HepG2 (cell line): ENCODE data around the gene CYP21A2. TPM values are rescaled to one million over a fixed set of nuclear protein-coding genes. Genes with fewer than 3 reads are reported as not detected.
A peak's percentile ranks its signal among the peaks of the same experiment; 100 is the strongest.

Experiments
- ERF ChIP-seq: IDR thresholded peaks from 2 replicates; pipeline ENCODE4 v1.6.1; 2018; ENCODE audit warnings: missing biosample characterization, missing genetic modification reagents
- FOXA1 ChIP-seq, 2 experiments: fragments of 450-650 bp in 1 of 2; sonication (generic) in 1 of 2; formaldehyde crosslinking in 1 of 2; IDR thresholded peaks; 2 replicates each; pipeline versions ENCODE4 v1.4.0 to v1.6.1; 2016 to 2020; ENCODE audit warnings: missing genetic modification reagents in 1 of 2
- GATA4 ChIP-seq: sonication (generic); IDR thresholded peaks from 2 replicates; pipeline ENCODE4 v1.6.1; 2016; ENCODE audit warnings: antibody characterized with exemption, low read depth, borderline replicate concordance
- HMG20B ChIP-seq: conservative IDR thresholded peaks from 2 replicates; pipeline ENCODE4 v1.6.1; 2016; ENCODE audit warnings: missing genetic modification reagents, missing compliant biosample characterization
- HOXA9 ChIP-seq: sonication (generic); formaldehyde crosslinking; IDR thresholded peaks from 2 replicates; pipeline ENCODE4 v1.8.1; 2022; ENCODE audit warnings: missing genetic modification reagents, mild to moderate bottlenecking, moderate library complexity, borderline replicate concordance
- ISL2 ChIP-seq: sonication (generic); formaldehyde crosslinking; IDR thresholded peaks from 2 replicates; pipeline ENCODE4 v1.5.0; 2020; ENCODE audit warnings: missing genetic modification reagents
- PPARG ChIP-seq: conservative IDR thresholded peaks from 2 replicates; pipeline ENCODE4 v1.6.1; 2016; ENCODE audit warnings: missing biosample characterization, missing genetic modification reagents
- RBM22 ChIP-seq: fragments of 200-400 bp; formaldehyde crosslinking; optimal IDR thresholded peaks from 2 replicates; pipeline ENCODE3; 2017; ENCODE audit warnings: mild to moderate bottlenecking, low read length, moderate library complexity
- SOX5 ChIP-seq: IDR thresholded peaks from 2 replicates; pipeline ENCODE4 v1.6.1; 2016; ENCODE audit warnings: borderline replicate concordance
- SOX6 ChIP-seq, 2 experiments: fragments of 450-650 bp in 1 of 2; sonication (generic) in 1 of 2; formaldehyde crosslinking in 1 of 2; IDR thresholded peaks; 2 replicates each; pipeline versions ENCODE4 v1.4.0 to v1.6.1; 2017 to 2020; ENCODE audit warnings: antibody characterized with exemption in 1 of 2, mild to moderate bottlenecking in 1 of 2, missing genetic modification reagents in 1 of 2
- SP2 ChIP-seq: sonication (generic); formaldehyde crosslinking; IDR thresholded peaks from 2 replicates; pipeline ENCODE4 v1.5.1; 2020; ENCODE audit warnings: mild to moderate bottlenecking, missing genetic modification reagents
- SRF ChIP-seq: IDR thresholded peaks from 2 replicates; pipeline ENCODE4 v1.6.1; 2011; ENCODE audit warnings: mild to moderate bottlenecking, low read depth, low read length, moderate library complexity
- SRSF1 ChIP-seq: fragments of 200-400 bp; formaldehyde crosslinking; optimal IDR thresholded peaks from 2 replicates; pipeline ENCODE3; 2017; ENCODE audit warnings: mild to moderate bottlenecking, low read depth, low read length, moderate library complexity
- SRY ChIP-seq: sonication (generic); formaldehyde crosslinking; IDR thresholded peaks from 2 replicates; pipeline ENCODE4 v1.8.0; 2022; ENCODE audit warnings: mild to moderate bottlenecking, missing genetic modification reagents
- XBP1 ChIP-seq: sonication (generic); formaldehyde crosslinking; IDR thresholded peaks from 2 replicates; pipeline ENCODE4 v1.5.0; 2020; ENCODE audit warnings: missing genetic modification reagents
- ZBTB7B ChIP-seq: sonication (generic); formaldehyde crosslinking; IDR thresholded peaks from 2 replicates; pipeline ENCODE4 v1.4.0; 2020; ENCODE audit warnings: missing genetic modification reagents
- ZFP36L2 ChIP-seq: sonication (generic); formaldehyde crosslinking; IDR thresholded peaks from 2 replicates; pipeline ENCODE4 v1.4.0; 2020; ENCODE audit warnings: missing genetic modification reagents
- ZFP62 ChIP-seq: sonication (generic); formaldehyde crosslinking; IDR thresholded peaks from 2 replicates; pipeline ENCODE4 v1.4.0; 2020; ENCODE audit warnings: missing genetic modification reagents
- ZMYM2 ChIP-seq: sonication (generic); formaldehyde crosslinking; IDR thresholded peaks from 2 replicates; pipeline ENCODE4 v1.8.0; 2022; ENCODE audit warnings: mild to moderate bottlenecking, missing genetic modification reagents
- ZNF17 ChIP-seq: sonication (generic); formaldehyde crosslinking; IDR thresholded peaks from 2 replicates; pipeline ENCODE4 v1.5.0; 2020; ENCODE audit warnings: mild to moderate bottlenecking, missing genetic modification reagents
- ZNF251 ChIP-seq: sonication (generic); formaldehyde crosslinking; IDR thresholded peaks from 2 replicates; pipeline ENCODE4 v1.9.0; 2021; ENCODE audit warnings: mild to moderate bottlenecking, missing genetic modification reagents
- ZNF33A ChIP-seq: sonication (generic); formaldehyde crosslinking; IDR thresholded peaks from 2 replicates; pipeline ENCODE4 v1.5.1; 2020; ENCODE audit warnings: missing genetic modification reagents, mild to moderate bottlenecking, moderate library complexity, borderline replicate concordance
- ZNF468 ChIP-seq: sonication (generic); formaldehyde crosslinking; IDR thresholded peaks from 2 replicates; pipeline ENCODE4 v1.8.0; 2022; ENCODE audit warnings: mild to moderate bottlenecking, moderate library complexity, missing genetic modification reagents
- ZNF543 ChIP-seq: sonication (generic); formaldehyde crosslinking; IDR thresholded peaks from 2 replicates; pipeline ENCODE4 v1.4.0; 2020; ENCODE audit warnings: mild to moderate bottlenecking, missing genetic modification reagents
- ZNF607 ChIP-seq: sonication (generic); formaldehyde crosslinking; IDR thresholded peaks from 2 replicates; pipeline ENCODE4 v1.5.1; 2020; ENCODE audit warnings: missing genetic modification reagents, mild to moderate bottlenecking, borderline replicate concordance
- ZNF615 ChIP-seq: sonication (generic); formaldehyde crosslinking; IDR thresholded peaks from 2 replicates; pipeline ENCODE4 v1.5.0; 2020; ENCODE audit warnings: mild to moderate bottlenecking, missing genetic modification reagents, borderline replicate concordance
- ZNF768 ChIP-seq: sonication (generic); formaldehyde crosslinking; IDR thresholded peaks from 2 replicates; pipeline ENCODE4 v1.4.0; 2020; ENCODE audit warnings: missing genetic modification reagents
- ZNF782 ChIP-seq: sonication (generic); formaldehyde crosslinking; IDR thresholded peaks from 2 replicates; pipeline ENCODE4 v1.4.0; 2020; ENCODE audit warnings: missing genetic modification reagents, mild to moderate bottlenecking, borderline replicate concordance
- ZSCAN31 ChIP-seq: sonication (generic); formaldehyde crosslinking; IDR thresholded peaks from 2 replicates; pipeline ENCODE4 v1.5.0; 2020; ENCODE audit warnings: low read depth, mild to moderate bottlenecking, missing genetic modification reagents
- polyA plus RNA-seq, 8 experiments: library from polyadenylated mRNA; depleted of rRNA in 3 of 8; stranded (reverse) in 7 of 8; unstranded in 1 of 8; fragments of >200 nt; fragmentation: Illumina TruSeq in 4 of 8; extraction: Trizol in 4 of 8; gene quantifications; 2 replicates each; pipeline versions ENCODE4 v1.2.1 to v1.2.3, GENCODE V29; 2011 to 2016; ENCODE audit warnings: low read depth in 4 of 8, missing spikeins in 1 of 8, mixed read lengths in 1 of 8; ENCODE audit not compliant: insufficient read depth in 1 of 8
- total RNA-seq, 5 experiments: library from RNA; depleted of rRNA; stranded (reverse); fragments of >200 nt; fragmentation: Illumina TruSeq; extraction: Trizol; gene quantifications; 2 replicates each; pipeline ENCODE4 v1.2.3, GENCODE V29; 2016; ENCODE audit warnings: low read depth in 1 of 5
- TF ChIP-seq, protein P1 (sequence below): sonication (generic); formaldehyde crosslinking; IDR thresholded peaks from 2 replicates; pipeline ENCODE4 v1.4.0; 2020; ENCODE audit warnings: missing genetic modification reagents
- TF ChIP-seq, protein P2 (sequence below): sonication (generic); formaldehyde crosslinking; IDR thresholded peaks from 2 replicates; pipeline ENCODE4 v1.4.0; 2020; ENCODE audit warnings: mild to moderate bottlenecking, missing genetic modification reagents

The CYP21A2 gene
- total and polyA plus RNA-seq, 2 of the 13 experiments (the other 11 are each of a cell fraction or from before 2014, with no cell fraction given), result 1.5 to 6.3 TPM

DNA sequence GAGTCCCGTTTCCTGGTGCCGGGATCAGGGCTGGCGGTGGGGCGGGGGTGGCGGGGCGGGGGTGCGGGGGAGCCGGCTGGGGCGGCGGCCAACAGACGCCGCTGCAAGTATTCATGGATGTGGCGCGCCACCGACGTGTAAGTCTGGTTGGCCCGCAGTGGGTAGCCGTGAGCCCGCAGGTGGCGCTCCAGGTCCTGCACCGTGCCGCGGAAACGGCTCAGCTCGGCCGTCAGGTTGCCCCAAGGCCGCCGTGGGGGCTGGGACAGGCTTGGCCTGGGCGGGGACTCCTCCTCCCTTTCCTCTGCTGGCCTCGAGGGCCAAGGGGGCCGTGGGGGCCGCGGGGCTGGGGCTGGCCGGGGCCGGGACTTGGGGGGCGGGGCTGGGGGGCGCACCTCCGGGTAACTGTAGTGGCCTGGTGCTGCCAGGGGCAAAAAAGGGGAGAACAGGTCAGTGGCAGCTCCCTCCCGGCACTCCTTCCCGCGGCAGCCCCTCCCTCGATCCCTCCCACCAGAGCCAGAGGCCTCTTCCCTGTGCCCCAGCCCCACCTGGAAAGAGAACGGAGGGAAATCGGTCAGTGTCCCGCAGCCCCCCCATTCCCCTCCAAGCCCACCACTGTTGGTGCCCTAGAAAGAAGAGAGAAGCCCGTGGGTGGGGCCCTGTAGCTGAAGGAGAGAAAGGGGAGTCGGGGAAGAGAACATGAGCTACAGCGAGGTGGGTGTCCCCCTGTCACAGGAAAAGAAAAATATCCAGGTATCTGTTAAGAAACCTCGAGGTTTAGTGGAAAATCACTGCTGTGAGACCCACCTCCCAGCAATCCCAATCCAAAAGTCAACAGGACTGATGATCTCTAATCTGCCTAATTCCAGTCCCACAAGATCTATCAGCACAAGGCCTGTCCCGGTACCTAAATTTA, 49.6 kb downstream of the CYP21A2 start (continued):
- TF ChIP-seq ZMYM2 (CRISPR knock-in tag), result no peak; the same call in 1 of the 2 replicates
- TF ChIP-seq ZNF17 (CRISPR knock-in tag), result no peak
- TF ChIP-seq, protein P1, sequence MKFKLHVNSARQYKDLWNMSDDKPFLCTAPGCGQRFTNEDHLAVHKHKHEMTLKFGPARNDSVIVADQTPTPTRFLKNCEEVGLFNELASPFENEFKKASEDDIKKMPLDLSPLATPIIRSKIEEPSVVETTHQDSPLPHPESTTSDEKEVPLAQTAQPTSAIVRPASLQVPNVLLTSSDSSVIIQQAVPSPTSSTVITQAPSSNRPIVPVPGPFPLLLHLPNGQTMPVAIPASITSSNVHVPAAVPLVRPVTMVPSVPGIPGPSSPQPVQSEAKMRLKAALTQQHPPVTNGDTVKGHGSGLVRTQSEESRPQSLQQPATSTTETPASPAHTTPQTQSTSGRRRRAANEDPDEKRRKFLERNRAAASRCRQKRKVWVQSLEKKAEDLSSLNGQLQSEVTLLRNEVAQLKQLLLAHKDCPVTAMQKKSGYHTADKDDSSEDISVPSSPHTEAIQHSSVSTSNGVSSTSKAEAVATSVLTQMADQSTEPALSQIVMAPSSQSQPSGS (CRISPR knock-in tag), result peak; percentile 76
- TF ChIP-seq ZNF251 (CRISPR knock-in tag), result no peak
- no peak for TF ChIP-seq SRSF1
- no peak for TF ChIP-seq ZSCAN31
- TF ChIP-seq ZNF33A, result no peak
- no peak for TF ChIP-seq ZFP62 (CRISPR knock-in tag)
- no peak for TF ChIP-seq SRF
- TF ChIP-seq FOXA1 (IDR thresholded peaks at IDR 0.05), result no peak
- peak; percentile 47; the same call in 1 of the 2 replicates for TF ChIP-seq FOXA1 (CRISPR knock-in tag; IDR thresholded peaks at IDR 0.05)
- no peak for TF ChIP-seq HOXA9
- TF ChIP-seq SRY, result no peak
- 0 out of 2 replicates have a peak, but pooled peaks have one; percentile 44 for TF ChIP-seq ISL2
- TF ChIP-seq, protein P2, sequence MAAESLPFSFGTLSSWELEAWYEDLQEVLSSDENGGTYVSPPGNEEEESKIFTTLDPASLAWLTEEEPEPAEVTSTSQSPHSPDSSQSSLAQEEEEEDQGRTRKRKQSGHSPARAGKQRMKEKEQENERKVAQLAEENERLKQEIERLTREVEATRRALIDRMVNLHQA (CRISPR knock-in tag), result no peak
- TF ChIP-seq HMG20B, result no peak
- TF ChIP-seq GATA4, result no peak
- TF ChIP-seq PPARG (CRISPR knock-in tag), result 0 out of 2 replicates have a peak, but pooled peaks have one; percentile 28
- peak; percentile 71 for TF ChIP-seq ZNF768 (CRISPR knock-in tag)
- no peak for TF ChIP-seq ZNF468 (CRISPR knock-in tag)
- peak; percentile 77 for TF ChIP-seq ZBTB7B
- TF ChIP-seq ZNF615, result no peak
- TF ChIP-seq ERF (CRISPR knock-in tag), result peak; percentile 67; the same call in 1 of the 2 replicates
- TF ChIP-seq SP2 (CRISPR knock-in tag), result no peak
- TF ChIP-seq ZNF782 (CRISPR knock-in tag), result no peak
- TF ChIP-seq ZNF607 (CRISPR knock-in tag), result no peak
- no peak for TF ChIP-seq XBP1 (CRISPR knock-in tag)
- no peak for TF ChIP-seq SOX6 (IDR thresholded peaks at IDR 0.05)
- TF ChIP-seq SOX6 (CRISPR knock-in tag; IDR thresholded peaks at IDR 0.05), result peak; percentile 47
- TF ChIP-seq ZFP36L2 (CRISPR knock-in tag), result no peak
- no peak for TF ChIP-seq SOX5 (CRISPR knock-in tag)
- no peak for TF ChIP-seq RBM22
- no peak for TF ChIP-seq ZNF543 (CRISPR knock-in tag)
